ENCODE data around the gene MEGF11. TPM values are rescaled to one million over a fixed set of nuclear protein-coding genes. Genes with fewer than 3 reads are reported as not detected.
A peak's percentile ranks its signal among the peaks of the same experiment; 100 is the strongest.

MEGF11 gene
- total RNA-seq, 1 donor from 2014 or later = not detected

DNA sequence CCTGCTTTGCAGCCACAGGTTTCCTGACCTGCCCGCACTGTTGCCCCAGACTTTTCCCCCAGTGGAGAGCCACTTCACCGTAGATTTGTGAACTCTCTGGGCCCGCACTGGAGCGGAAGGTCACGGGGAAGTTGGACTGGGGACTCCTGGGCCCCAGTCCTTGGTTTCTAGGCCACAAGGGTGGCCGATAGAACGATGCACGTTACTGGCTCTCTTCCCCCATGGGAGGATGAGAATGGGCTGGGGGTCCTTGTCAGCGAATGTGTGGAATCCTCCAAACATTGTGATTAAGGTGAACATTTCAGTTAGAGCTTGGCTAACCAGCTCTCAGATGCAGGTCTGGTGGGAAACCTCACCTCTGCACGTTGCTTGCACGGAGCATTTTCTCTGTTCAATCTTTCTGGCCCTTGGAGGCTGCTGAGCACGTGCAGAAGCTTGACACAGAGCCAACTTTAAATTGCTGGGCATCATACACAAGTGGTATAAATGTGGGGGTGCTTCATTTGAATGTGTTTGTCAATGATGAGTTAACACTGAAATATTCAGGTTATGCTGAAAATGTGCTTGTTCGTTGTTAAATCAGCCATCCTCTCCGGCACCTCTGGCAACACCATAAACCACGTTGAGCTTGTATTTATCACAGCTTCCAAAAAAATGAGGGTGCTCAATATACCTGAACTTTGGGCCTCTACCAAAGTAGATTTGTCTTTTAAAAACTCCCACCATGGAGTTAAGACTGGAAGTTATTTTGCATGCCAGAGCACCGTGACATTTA, 40.8 kb upstream of the MEGF11 start:
- TF ChIP-seq, protein P1, sequence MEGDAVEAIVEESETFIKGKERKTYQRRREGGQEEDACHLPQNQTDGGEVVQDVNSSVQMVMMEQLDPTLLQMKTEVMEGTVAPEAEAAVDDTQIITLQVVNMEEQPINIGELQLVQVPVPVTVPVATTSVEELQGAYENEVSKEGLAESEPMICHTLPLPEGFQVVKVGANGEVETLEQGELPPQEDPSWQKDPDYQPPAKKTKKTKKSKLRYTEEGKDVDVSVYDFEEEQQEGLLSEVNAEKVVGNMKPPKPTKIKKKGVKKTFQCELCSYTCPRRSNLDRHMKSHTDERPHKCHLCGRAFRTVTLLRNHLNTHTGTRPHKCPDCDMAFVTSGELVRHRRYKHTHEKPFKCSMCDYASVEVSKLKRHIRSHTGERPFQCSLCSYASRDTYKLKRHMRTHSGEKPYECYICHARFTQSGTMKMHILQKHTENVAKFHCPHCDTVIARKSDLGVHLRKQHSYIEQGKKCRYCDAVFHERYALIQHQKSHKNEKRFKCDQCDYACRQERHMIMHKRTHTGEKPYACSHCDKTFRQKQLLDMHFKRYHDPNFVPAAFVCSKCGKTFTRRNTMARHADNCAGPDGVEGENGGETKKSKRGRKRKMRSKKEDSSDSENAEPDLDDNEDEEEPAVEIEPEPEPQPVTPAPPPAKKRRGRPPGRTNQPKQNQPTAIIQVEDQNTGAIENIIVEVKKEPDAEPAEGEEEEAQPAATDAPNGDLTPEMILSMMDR (IDR thresholded peaks at IDR 0.05) = no peak
- H3K4me1 Mint-ChIP-seq (ENCODE audit: low read depth) = peaks cover 21% of the 10 kb centered on the region
- peak overlapping the region; percentile 87 for H3K27ac Mint-ChIP-seq (ENCODE audit: unreplicated experiment)
- H3K27me3 Mint-ChIP-seq (ENCODE audit: low read depth) = no peaks in the 10 kb centered on the region
- DNase-seq (ENCODE audit: low spot score) = no peak
- peaks cover 4% of the 10 kb centered on the region for H3K36me3 Mint-ChIP-seq (ENCODE audit: low read depth)
- H3K9me3 Mint-ChIP-seq (ENCODE audit: low read depth) = no peaks in the 10 kb centered on the region
- peak overlapping the region; percentile 77 for H3K4me3 Mint-ChIP-seq (ENCODE audit: unreplicated experiment)

DNA sequence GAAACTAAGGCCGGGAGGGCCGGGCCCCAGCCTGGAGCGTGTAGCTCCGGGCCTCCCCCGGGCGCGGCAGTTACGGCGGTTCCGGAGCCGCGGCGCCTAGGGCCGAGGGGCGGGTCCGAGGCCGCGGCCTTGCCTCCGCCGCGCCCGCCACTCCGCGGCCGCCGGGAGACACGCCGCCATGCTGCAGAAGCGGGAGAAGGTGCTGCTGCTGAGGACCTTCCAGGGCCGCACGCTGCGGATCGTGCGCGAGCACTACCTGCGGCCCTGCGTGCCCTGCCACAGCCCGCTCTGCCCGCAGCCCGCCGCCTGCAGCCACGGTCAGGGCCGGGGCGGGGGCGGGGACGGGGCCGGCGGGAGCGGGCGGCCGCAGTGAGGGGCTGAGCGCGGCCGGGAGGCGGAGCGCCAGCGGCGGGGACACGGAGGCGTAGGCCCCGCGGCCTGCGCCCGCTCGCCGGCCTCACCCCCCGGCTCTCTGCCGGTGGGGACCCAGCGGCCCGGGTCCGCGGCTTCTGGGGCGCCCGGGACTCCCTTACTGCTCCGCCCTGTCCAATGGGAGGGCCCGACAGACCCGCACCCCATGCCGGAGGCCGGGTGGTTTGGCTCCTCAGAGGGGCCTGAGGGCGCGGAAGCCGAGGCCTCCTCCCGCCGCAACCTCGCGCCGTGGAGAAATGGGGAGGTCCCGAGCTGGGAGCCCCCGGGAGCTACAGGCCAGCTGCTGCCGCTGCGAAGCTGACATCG, 40.0 kb upstream of the MEGF11 start, which contains the start of gene DIS3L:
TSS of gene DIS3L (plus strand) at position 150 of the 738 bp plus-strand sequence. CDS start at position 179, 29 bp downstream.
- Mint-ChIP-seq H3K36me3 (ENCODE audit: low read depth) (no peaks in the 10 kb centered on the region), H3K27me3 (ENCODE audit: low read depth) (no peaks in the 10 kb centered on the region), H3K4me3 (ENCODE audit: unreplicated experiment) (peak within 1 kb of the TSS; percentile 77), H3K9me3 (ENCODE audit: low read depth) (no peaks in the 10 kb centered on the region), H3K4me1 (ENCODE audit: low read depth) (peaks cover 21% of the 10 kb centered on the region), H3K27ac (ENCODE audit: unreplicated experiment) (peak within 1 kb of the TSS; percentile 87)
- TF ChIP-seq, protein P1 (IDR thresholded peaks at IDR 0.05) = peak; percentile 12
- peak; percentile 88 for DNase-seq (ENCODE audit: low spot score)

DNA sequence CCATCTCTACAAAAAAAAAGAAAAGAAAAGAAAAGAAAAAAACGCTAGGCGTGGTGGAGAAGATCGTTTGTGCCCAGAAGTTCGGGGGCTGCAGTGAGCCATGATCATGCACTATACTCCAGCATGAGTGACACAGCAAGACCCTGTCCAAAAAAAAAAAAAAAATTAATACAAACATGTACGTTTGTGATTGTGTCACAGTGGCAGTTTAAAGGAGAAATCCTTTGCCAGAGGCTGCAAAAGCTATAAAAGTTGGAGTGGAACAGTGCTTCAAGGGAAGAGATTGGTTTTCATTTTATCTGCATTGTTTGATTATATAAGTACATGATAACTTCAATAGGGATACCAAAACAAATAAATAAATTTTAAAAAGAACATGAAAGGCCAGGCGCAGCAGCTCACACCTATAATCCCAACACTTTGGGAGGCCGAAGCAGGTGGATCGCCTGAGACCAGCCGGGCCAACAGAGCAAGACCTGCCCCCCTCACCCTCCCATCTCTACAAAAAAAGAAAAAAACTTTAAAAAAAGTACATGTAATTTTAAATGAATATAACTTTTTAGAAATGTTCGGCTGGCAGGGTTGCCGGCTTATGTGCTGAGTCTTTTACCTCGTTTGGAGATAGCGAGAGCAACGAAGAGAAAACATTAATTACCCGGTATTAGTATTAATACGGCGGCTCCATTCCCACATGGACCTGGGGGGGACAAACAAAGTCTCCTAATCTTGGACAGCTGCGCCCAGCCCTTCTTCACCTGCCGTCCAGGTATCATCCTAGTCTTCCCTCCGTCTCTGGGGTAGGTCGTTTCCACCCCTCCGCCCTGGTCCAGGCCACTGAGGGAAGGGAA, 39.2 kb upstream of the MEGF11 start:
- no peak for DNase-seq (ENCODE audit: low spot score)
- H3K36me3 Mint-ChIP-seq (ENCODE audit: low read depth) = no peaks in the 10 kb centered on the region

DNA sequence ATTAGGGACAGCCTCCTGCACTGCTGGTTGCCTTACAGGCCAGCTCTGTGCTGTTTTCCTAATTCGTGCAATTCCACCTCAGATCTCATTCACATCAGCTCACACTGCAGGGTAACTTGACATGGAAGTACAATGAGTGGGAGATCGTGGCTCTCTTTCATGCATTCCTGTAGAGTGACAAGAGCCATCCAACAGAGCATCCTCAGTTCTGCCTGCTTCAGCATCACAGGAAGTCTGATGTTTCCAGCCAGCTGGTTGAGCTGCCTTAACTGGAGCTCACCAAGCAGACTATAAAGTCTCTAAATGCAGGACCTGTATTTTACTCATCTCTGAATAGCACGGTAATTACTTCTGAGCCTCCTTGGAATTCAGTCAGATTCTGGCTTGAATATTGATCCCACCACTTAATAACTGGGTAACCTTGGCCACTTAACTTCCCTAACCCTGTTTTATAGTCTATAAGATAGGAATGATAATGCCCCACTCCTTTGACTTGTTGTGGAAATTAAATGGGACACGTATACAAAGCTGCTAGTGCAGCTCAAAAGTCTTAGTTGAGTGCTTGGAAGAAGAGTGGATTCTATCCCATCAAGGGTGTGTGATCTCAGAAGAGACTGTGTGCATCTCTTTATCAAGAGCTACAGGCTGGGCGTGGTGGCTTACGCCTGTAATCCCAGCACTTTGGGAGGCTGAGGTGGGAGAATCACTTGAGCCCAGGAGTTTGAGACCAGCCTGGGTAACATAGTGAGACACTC, 38.4 kb upstream of the MEGF11 start:
- H3K9me3 Mint-ChIP-seq (ENCODE audit: low read depth) = no peaks in the 10 kb centered on the region
- H3K4me1 Mint-ChIP-seq (ENCODE audit: low read depth) = peaks cover 21% of the 10 kb centered on the region
- no peak for DNase-seq (ENCODE audit: low spot score)
- H3K27me3 Mint-ChIP-seq (ENCODE audit: low read depth) = no peaks in the 10 kb centered on the region
- no peaks in the 10 kb centered on the region for H3K36me3 Mint-ChIP-seq (ENCODE audit: low read depth)
- no peak overlapping the region for H3K27ac Mint-ChIP-seq (ENCODE audit: unreplicated experiment)
- H3K4me3 Mint-ChIP-seq (ENCODE audit: unreplicated experiment) = peak overlapping the region; percentile 37
- TF ChIP-seq, protein P1 (IDR thresholded peaks at IDR 0.05) = no peak

More for the DNA sequence above, 39.2 kb upstream of the MEGF11 start:
- peak overlapping the region; percentile 71 for H3K4me3 Mint-ChIP-seq (ENCODE audit: unreplicated experiment)
- H3K4me1 Mint-ChIP-seq (ENCODE audit: low read depth) = peaks cover 21% of the 10 kb centered on the region
- TF ChIP-seq, protein P1 (IDR thresholded peaks at IDR 0.05) = no peak
- H3K9me3 Mint-ChIP-seq (ENCODE audit: low read depth) = no peaks in the 10 kb centered on the region
- peak overlapping the region; percentile 51 for H3K27ac Mint-ChIP-seq (ENCODE audit: unreplicated experiment)
- no peaks in the 10 kb centered on the region for H3K27me3 Mint-ChIP-seq (ENCODE audit: low read depth)
